NT2/D1 (cell line): ENCODE data around the gene ST3GAL6.
"Not testable (repeated sequence)": the region's sequence is repeated elsewhere in the genome, so short reads cannot be mapped to it uniquely, and the experiment has no call there.

Source experiments
- DNase-seq: peaks from one replicate; pipeline ENCODE4 v3.0.0-alpha.2; 2011; ENCODE audit warnings: low read depth, low spot score
- H3K27me3 ChIP-seq: 2 replicates; pipeline ENCODE4 v1.6.0; 2011; ENCODE audit warnings: mild to moderate bottlenecking; ENCODE audit not compliant: insufficient read length, insufficient read depth
- H3K36me3 ChIP-seq: 2 replicates; pipeline ENCODE4 v1.6.1; 2011; ENCODE audit warnings: mild to moderate bottlenecking, low read length, mixed read lengths; ENCODE audit not compliant: insufficient read depth, insufficient read length
- H3K4me1 ChIP-seq: 2 replicates; pipeline ENCODE4 v1.5.1; 2011; ENCODE audit not compliant: insufficient read depth, insufficient read length
- H3K4me3 ChIP-seq: 2 replicates; pipeline ENCODE4 v1.5.1; 2011; ENCODE audit warnings: low read depth; ENCODE audit not compliant: insufficient read length
- H3K9ac ChIP-seq: 2 replicates; pipeline ENCODE4 v1.6.0; 2011; ENCODE audit warnings: low read depth; ENCODE audit not compliant: insufficient read length
- H3K9me3 ChIP-seq: 2 replicates; pipeline ENCODE4 v1.5.1; 2011; ENCODE audit warnings: mild to moderate bottlenecking, low read length; ENCODE audit not compliant: insufficient read depth
- SUZ12 ChIP-seq: IDR thresholded peaks from 2 replicates; pipeline ENCODE4 v1.6.1; 2011; ENCODE audit not compliant: insufficient read length, insufficient read depth; ENCODE audit errors: extremely low read depth
- YY1 ChIP-seq: IDR thresholded peaks from 2 replicates; pipeline ENCODE4 v1.6.1; 2011; ENCODE audit not compliant: insufficient read length, insufficient read depth
- ZNF274 ChIP-seq: IDR thresholded peaks from 2 replicates; pipeline ENCODE4 v1.6.1; 2011; ENCODE audit warnings: mild to moderate bottlenecking, low read depth, low read length

ST3GAL6 gene

DNA sequence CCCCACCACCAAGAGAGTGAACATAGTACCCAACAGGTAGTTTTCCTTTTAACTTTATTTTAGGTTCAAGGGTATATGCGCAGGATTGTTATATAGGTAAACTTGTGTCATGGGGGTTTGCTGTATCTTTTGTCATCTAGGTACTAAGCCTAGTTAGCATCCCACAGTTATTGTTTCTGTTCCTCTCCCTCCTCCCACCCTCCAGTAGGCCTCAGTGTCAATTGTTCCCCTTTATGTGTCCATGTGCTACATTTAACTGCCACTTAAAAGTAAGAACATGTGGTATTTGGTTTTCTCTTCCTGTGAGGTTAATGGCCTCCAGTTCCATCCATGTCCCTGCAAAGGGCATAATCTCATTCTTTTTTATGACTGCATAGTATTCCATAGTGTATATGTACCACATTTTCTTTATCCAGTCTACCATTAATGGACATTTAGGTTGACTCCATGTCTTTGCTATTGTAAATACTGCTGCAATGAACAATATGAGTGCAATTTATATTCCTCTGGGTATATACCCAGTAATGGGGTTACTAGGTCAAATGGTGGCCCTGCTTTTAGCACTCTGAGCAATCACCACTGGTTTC is 66.2 kb downstream of the ST3GAL6 start:
- TF ChIP-seq YY1, result no peak
- H3K9me3 ChIP-seq, result peaks cover 38% of the 10 kb centered on the region; the same call in 1 of the 2 replicates
- peaks cover 5% of the 10 kb centered on the region for H3K36me3 ChIP-seq
- H3K27me3 ChIP-seq, result no peaks in the 10 kb centered on the region
- no peaks in the 10 kb centered on the region for H3K4me1 ChIP-seq
- no peak for DNase-seq
- no peak overlapping the region for H3K9ac ChIP-seq
- no peak overlapping the region for H3K4me3 ChIP-seq

DNA sequence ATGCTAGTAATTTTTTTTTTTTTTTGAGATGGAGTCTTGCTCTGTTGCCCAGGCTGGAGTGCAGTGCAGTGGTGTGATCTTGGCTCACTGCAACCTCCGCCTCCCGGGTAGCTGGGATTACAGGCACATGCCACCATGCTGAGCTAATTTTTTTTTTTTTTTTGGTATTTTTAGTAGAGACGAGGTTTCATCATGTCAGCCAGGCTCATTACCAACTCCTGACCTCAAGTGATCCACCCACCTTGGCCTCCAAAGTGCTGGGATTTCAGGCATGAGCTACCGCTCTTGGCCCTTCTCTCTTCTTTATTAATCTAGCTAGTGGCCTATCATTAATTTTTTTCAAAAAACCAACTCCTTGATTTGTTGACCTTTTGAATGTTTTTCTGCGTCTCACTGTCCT is 67.9 kb downstream of the ST3GAL6 start:
- not testable (repeated sequence) for H3K9ac ChIP-seq, H3K36me3 ChIP-seq, DNase-seq, H3K27me3 ChIP-seq, H3K4me3 ChIP-seq, H3K4me1 ChIP-seq
- peaks cover 38% of the 10 kb centered on the region; the same call in 1 of the 2 replicates for H3K9me3 ChIP-seq

DNA sequence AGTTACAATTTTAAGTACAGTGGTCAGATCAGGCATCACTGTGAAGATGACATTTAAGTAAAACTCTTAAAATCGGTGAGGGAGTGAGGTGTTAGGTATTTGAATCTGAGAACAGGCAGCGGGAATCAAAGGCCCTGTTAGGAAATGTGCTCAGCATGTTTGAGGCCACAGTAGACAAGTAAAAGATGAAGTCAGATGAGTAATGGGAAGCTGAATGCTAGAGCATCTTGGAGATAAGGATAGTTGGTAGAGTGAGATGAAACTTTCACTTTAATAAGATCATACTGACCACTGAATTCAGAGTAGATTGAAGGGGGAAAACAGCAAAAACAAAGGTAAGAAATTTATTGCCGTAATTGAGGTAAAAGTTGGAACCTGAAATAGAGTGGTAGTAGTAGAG is 76.7 kb downstream of the ST3GAL6 start:
- DNase-seq, result no peak
- Histone ChIP-seq H3K4me1 (no peaks in the 10 kb centered on the region), H3K9me3 (peaks cover 12% of the 10 kb centered on the region), H3K27me3 (no peaks in the 10 kb centered on the region), H3K9ac (no peak overlapping the region), H3K4me3 (no peak overlapping the region), H3K36me3 (peaks cover 13% of the 10 kb centered on the region)
- TF ChIP-seq SUZ12, result no peak
- no peak for TF ChIP-seq ZNF274
- no peak for TF ChIP-seq YY1

DNA sequence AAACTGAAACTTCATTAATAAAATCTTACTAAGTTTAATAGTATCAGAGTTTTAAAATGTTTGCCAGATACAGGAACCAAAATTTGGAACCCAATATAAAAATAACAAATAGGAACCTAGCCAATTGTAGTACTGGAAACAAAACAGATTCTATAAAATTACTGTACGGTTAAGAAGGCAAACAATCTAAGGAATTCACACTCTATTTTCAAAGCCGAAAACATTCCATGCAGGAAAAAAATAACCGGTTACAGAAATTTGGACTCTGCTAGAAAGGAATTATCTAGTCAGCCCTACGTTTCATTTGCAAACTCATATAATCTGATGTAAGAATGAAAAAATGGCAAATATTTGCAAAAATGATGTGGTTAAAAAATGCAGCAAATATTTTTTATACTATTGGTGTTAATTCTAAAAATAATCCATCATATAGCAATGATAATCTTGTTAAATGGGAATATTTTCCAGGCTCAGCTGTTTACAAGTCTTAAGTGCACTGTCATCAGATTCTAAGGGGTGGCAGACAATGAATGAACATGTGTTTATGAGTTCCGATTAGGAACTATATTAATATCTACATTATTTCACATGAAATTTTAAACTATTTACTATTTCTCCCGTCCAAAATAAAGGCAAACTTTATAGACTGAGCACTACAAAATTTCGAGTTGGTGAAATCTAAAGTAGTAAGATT is 80.3 kb downstream of the ST3GAL6 start:
- Histone ChIP-seq H3K4me1 (no peaks in the 10 kb centered on the region), H3K36me3 (peaks cover 28% of the 10 kb centered on the region), H3K27me3 (no peaks in the 10 kb centered on the region), H3K9ac (no peak overlapping the region), H3K9me3 (peaks cover 17% of the 10 kb centered on the region), H3K4me3 (no peak overlapping the region)
- TF ChIP-seq ZNF274 (no peak), SUZ12 (no peak), YY1 (no peak)
- DNase-seq, result no peak
